ENCODE results near the gene PRX. TPM values are rescaled to one million over a fixed set of nuclear protein-coding genes. Genes with fewer than 3 reads are reported as not detected.
"Not testable (repeated sequence)": the region's sequence is repeated elsewhere in the genome, so short reads cannot be mapped to it uniquely, and the experiment has no call there.

The PRX gene
- 1 to 10 TPM in 1 of 2 donors, under 1 TPM in 1; 0.82 to 1.3 TPM for total RNA-seq

GRCh38 chr19:40413291-40413845 lies at the start of gene PRX:
PRX (minus strand) TSS chr19:40413378; CDS start chr19:40407932, 5,446 bp downstream.
- Mint-ChIP-seq H3K9me3 (no peaks in the 10 kb centered on the region), H3K4me1 (peaks cover 6% of the 10 kb centered on the region), H3K36me3 (ENCODE audit: low read depth) (no peaks in the 10 kb centered on the region), H3K27me3 (no peaks in the 10 kb centered on the region), H3K27ac (no peak within 1 kb of the TSS), H3K4me3 (no peak within 1 kb of the TSS)
- ATAC-seq (replicated peaks): no peak

- no peaks in the 10 kb centered on the region for H3K9me3 Mint-ChIP-seq
- H3K4me1 Mint-ChIP-seq: peaks cover 15% of the 10 kb centered on the region
- no peak overlapping the region for H3K4me3 Mint-ChIP-seq
- no peak overlapping the region for H3K27ac Mint-ChIP-seq
- no peak for ATAC-seq (replicated peaks)
- peaks cover 14% of the 10 kb centered on the region for H3K36me3 Mint-ChIP-seq (ENCODE audit: low read depth)
- H3K27me3 Mint-ChIP-seq: peaks cover 5% of the 10 kb centered on the region
These were observed 48.6 kb upstream of the PRX start for GRCh38 chr19:40461669-40462221.

GRCh38 chr19:40460185-40460584 lies 47.0 kb upstream of the PRX start:
- H3K27ac Mint-ChIP-seq: no peak overlapping the region
- H3K27me3 Mint-ChIP-seq: no peaks in the 10 kb centered on the region
- H3K4me1 Mint-ChIP-seq: peaks cover 4% of the 10 kb centered on the region
- no peaks in the 10 kb centered on the region for H3K36me3 Mint-ChIP-seq (ENCODE audit: low read depth)
- no peak for ATAC-seq (replicated peaks)
- H3K4me3 Mint-ChIP-seq: no peak overlapping the region
- no peaks in the 10 kb centered on the region for H3K9me3 Mint-ChIP-seq

GRCh38 chr19:40458597-40458974 lies 45.4 kb upstream of the PRX start:
- Mint-ChIP-seq H3K36me3 (ENCODE audit: low read depth) (no peaks in the 10 kb centered on the region), H3K4me3 (no peak overlapping the region), H3K9me3 (no peaks in the 10 kb centered on the region), H3K27ac (no peak overlapping the region), H3K27me3 (no peaks in the 10 kb centered on the region), H3K4me1 (no peaks in the 10 kb centered on the region)
- no peak for ATAC-seq (replicated peaks)

- no peak overlapping the region for H3K27ac Mint-ChIP-seq
These were observed 44.9 kb upstream of the PRX start for GRCh38 chr19:40457953-40458596.

GRCh38 chr19:40457048-40457447 lies 43.9 kb upstream of the PRX start:
- H3K27me3 Mint-ChIP-seq: no peaks in the 10 kb centered on the region
- no peaks in the 10 kb centered on the region for H3K4me1 Mint-ChIP-seq
- H3K4me3 Mint-ChIP-seq: no peak overlapping the region
- no peak for ATAC-seq (replicated peaks)
- H3K27ac Mint-ChIP-seq: no peak overlapping the region
- H3K36me3 Mint-ChIP-seq (ENCODE audit: low read depth): no peaks in the 10 kb centered on the region
- H3K9me3 Mint-ChIP-seq: no peaks in the 10 kb centered on the region

More at GRCh38 chr19:40457953-40458596, 44.9 kb upstream of the PRX start:
- no peak overlapping the region for H3K4me3 Mint-ChIP-seq
- no peaks in the 10 kb centered on the region for H3K36me3 Mint-ChIP-seq (ENCODE audit: low read depth)
- no peak for ATAC-seq (replicated peaks)
- H3K9me3 Mint-ChIP-seq: no peaks in the 10 kb centered on the region
- no peaks in the 10 kb centered on the region for H3K4me1 Mint-ChIP-seq
- H3K27me3 Mint-ChIP-seq: no peaks in the 10 kb centered on the region

GRCh38 chr19:40453943-40454342 lies 40.8 kb upstream of the PRX start:
- H3K9me3 Mint-ChIP-seq; H3K4me1 Mint-ChIP-seq; H3K4me3 Mint-ChIP-seq; ATAC-seq (replicated peaks); H3K27me3 Mint-ChIP-seq; H3K27ac Mint-ChIP-seq: not testable (repeated sequence)
- peaks cover 11% of the 10 kb centered on the region for H3K36me3 Mint-ChIP-seq (ENCODE audit: low read depth)

- H3K36me3 Mint-ChIP-seq (ENCODE audit: low read depth): peaks cover 11% of the 10 kb centered on the region
- H3K27me3 Mint-ChIP-seq: no peaks in the 10 kb centered on the region
These were observed 40.1 kb upstream of the PRX start for GRCh38 chr19:40453151-40453735.

GRCh38 chr19:40452016-40452415 lies 38.8 kb upstream of the PRX start:
- H3K36me3 Mint-ChIP-seq (ENCODE audit: low read depth): peaks cover 11% of the 10 kb centered on the region
- no peak overlapping the region for H3K4me3 Mint-ChIP-seq
- no peaks in the 10 kb centered on the region for H3K4me1 Mint-ChIP-seq
- no peaks in the 10 kb centered on the region for H3K27me3 Mint-ChIP-seq
- ATAC-seq (replicated peaks): no peak
- no peak overlapping the region for H3K27ac Mint-ChIP-seq
- no peaks in the 10 kb centered on the region for H3K9me3 Mint-ChIP-seq

More at GRCh38 chr19:40453151-40453735, 40.1 kb upstream of the PRX start:
- no peak overlapping the region for H3K4me3 Mint-ChIP-seq
- no peak overlapping the region for H3K27ac Mint-ChIP-seq
- no peaks in the 10 kb centered on the region for H3K9me3 Mint-ChIP-seq
- no peak for ATAC-seq (replicated peaks)
- H3K4me1 Mint-ChIP-seq: no peaks in the 10 kb centered on the region

- Mint-ChIP-seq H3K27ac (no peak overlapping the region), H3K36me3 (ENCODE audit: low read depth) (peaks cover 11% of the 10 kb centered on the region), H3K4me1 (no peaks in the 10 kb centered on the region), H3K4me3 (no peak overlapping the region), H3K27me3 (no peaks in the 10 kb centered on the region), H3K9me3 (no peaks in the 10 kb centered on the region)
- ATAC-seq (replicated peaks): no peak
These were observed 37.5 kb upstream of the PRX start for GRCh38 chr19:40450664-40451063.

GRCh38 chr19:40449506-40449905 lies 36.3 kb upstream of the PRX start:
- no peak for ATAC-seq (replicated peaks)
- H3K36me3 Mint-ChIP-seq (ENCODE audit: low read depth): peaks cover 11% of the 10 kb centered on the region
- no peak overlapping the region for H3K27ac Mint-ChIP-seq
- H3K27me3 Mint-ChIP-seq: no peaks in the 10 kb centered on the region
- H3K9me3 Mint-ChIP-seq: no peaks in the 10 kb centered on the region
- peaks cover 5% of the 10 kb centered on the region for H3K4me1 Mint-ChIP-seq
- no peak overlapping the region for H3K4me3 Mint-ChIP-seq

GRCh38 chr19:40446263-40446784 lies 33.1 kb upstream of the PRX start:
- no peak for ATAC-seq (replicated peaks)
- Mint-ChIP-seq H3K4me3 (no peak overlapping the region), H3K27ac (no peak overlapping the region), H3K9me3 (no peaks in the 10 kb centered on the region), H3K27me3 (no peaks in the 10 kb centered on the region), H3K36me3 (ENCODE audit: low read depth) (peaks cover 26% of the 10 kb centered on the region), H3K4me1 (peaks cover 11% of the 10 kb centered on the region)

- H3K36me3 Mint-ChIP-seq (ENCODE audit: low read depth): peaks cover 29% of the 10 kb centered on the region
- no peak for ATAC-seq (replicated peaks)
- H3K4me1 Mint-ChIP-seq: peaks cover 11% of the 10 kb centered on the region
- peak overlapping the region; percentile 41 for H3K27ac Mint-ChIP-seq
- H3K27me3 Mint-ChIP-seq: no peaks in the 10 kb centered on the region
- peak overlapping the region; percentile 93 for H3K4me3 Mint-ChIP-seq
- no peaks in the 10 kb centered on the region for H3K9me3 Mint-ChIP-seq
These were observed 32.6 kb upstream of the PRX start for GRCh38 chr19:40445780-40446262.

- Mint-ChIP-seq H3K36me3 (ENCODE audit: low read depth) (peaks cover 33% of the 10 kb centered on the region), H3K9me3 (no peaks in the 10 kb centered on the region), H3K27me3 (no peaks in the 10 kb centered on the region), H3K4me1 (peaks cover 11% of the 10 kb centered on the region), H3K4me3 (peak overlapping the region; percentile 93), H3K27ac (peak overlapping the region; percentile 91)
- no peak for ATAC-seq (replicated peaks)
These were observed 31.7 kb upstream of the PRX start for GRCh38 chr19:40444825-40445312.
